ENCODE results near the gene TTLL10.

Gene TTLL10

GRCh38 chr1:1230656-1231399 is 57.1 kb downstream of the TTLL10 start:
- Histone ChIP-seq H3K4me1 (ENCODE audit: control insufficient read depth, insufficient read depth, low read length, poor library complexity, severe bottlenecking) (peaks cover 30% of the 10 kb centered on the region), H3K27me3 (replicated peaks; ENCODE audit: control insufficient read depth, insufficient read depth, low read length, poor library complexity, severe bottlenecking) (no peaks in the 10 kb centered on the region), H3K4me3 (ENCODE audit: insufficient read depth, low read depth, low read length, poor library complexity, severe bottlenecking) (peak overlapping the region; percentile 95), H3K9me3 (ENCODE audit: control insufficient read depth, low read length) (no peaks in the 10 kb centered on the region), H3K27ac (ENCODE audit: insufficient read depth, low read length, poor library complexity, severe bottlenecking) (peak overlapping the region; percentile 94), H3K36me3 (ENCODE audit: control insufficient read depth, insufficient read depth, low read length) (peaks cover 41% of the 10 kb centered on the region)
- DNase-seq = no peak

DNA sequence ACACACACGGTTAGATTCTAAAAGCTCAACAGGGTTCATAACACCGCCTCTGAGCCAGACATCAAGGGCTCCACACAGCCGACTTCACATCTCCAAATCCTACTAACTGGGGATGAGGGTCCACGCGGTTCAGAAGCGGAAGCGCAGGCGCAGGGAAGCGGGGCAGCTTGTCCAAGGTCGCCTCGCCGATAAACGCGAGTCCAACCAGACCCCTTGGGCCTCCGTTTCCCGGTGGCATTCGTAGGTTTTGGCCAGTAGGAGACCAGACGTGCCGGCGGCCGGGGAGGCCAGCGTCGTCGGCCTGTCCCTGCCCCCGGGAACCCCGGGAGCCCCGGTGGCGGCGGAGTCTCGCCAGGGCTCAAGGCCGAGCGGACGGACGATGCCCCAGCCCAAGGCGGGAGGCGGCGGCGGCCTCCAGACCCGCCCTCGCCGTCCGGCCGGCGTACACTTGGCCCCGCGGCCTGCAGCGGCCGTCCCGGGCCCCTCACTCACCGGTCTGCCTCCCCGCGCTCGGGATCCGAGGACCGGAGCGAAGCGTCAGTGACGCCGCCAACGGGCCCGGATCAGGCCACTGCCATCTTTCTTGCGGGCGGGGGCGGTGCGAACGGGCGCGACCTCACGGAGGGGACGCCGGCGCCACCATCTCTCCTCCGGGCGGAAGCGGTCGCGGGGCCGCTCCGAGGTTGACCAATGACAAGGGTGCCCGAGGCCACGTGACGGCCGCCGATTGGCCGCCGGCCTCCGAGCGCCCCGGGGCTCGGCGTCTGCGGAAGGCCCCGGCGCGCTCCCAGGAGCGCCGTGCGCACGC is 57.9 kb downstream of the TTLL10 start, which contains the start of gene SDF4:
SDF4 (minus strand) TSS at position 602 of the 808 bp plus-strand sequence. CDS start 3,229 bp downstream, outside the sequence.
- peak within 1 kb of the TSS; percentile 95 for H3K4me3 ChIP-seq (ENCODE audit: insufficient read depth, low read depth, low read length, poor library complexity, severe bottlenecking)
- H3K27ac ChIP-seq (ENCODE audit: insufficient read depth, low read length, poor library complexity, severe bottlenecking) = peak within 1 kb of the TSS; percentile 94
- H3K27me3 ChIP-seq (replicated peaks; ENCODE audit: control insufficient read depth, insufficient read depth, low read length, poor library complexity, severe bottlenecking) = no peaks in the 10 kb centered on the region
- H3K9me3 ChIP-seq (ENCODE audit: control insufficient read depth, low read length) = no peaks in the 10 kb centered on the region
- peaks cover 34% of the 10 kb centered on the region for H3K36me3 ChIP-seq (ENCODE audit: control insufficient read depth, insufficient read depth, low read length)
- H3K4me1 ChIP-seq (ENCODE audit: control insufficient read depth, insufficient read depth, low read length, poor library complexity, severe bottlenecking) = peaks cover 30% of the 10 kb centered on the region
- peak; percentile 94 to 95 (median 95) for DNase-seq

GRCh38 chr1:1232208-1232795 is 58.6 kb downstream of the TTLL10 start, which contains the start of gene B3GALT6:
Gene B3GALT6, plus strand, starts transcription at chr1:1232237. Its CDS starts 42 bp downstream, at chr1:1232279.
- DNase-seq = no peak
- Histone ChIP-seq H3K4me1 (ENCODE audit: control insufficient read depth, insufficient read depth, low read length, poor library complexity, severe bottlenecking) (peaks cover 30% of the 10 kb centered on the region), H3K9me3 (ENCODE audit: control insufficient read depth, low read length) (no peaks in the 10 kb centered on the region), H3K27ac (ENCODE audit: insufficient read depth, low read length, poor library complexity, severe bottlenecking) (peak within 1 kb of the TSS; percentile 94), H3K27me3 (replicated peaks; ENCODE audit: control insufficient read depth, insufficient read depth, low read length, poor library complexity, severe bottlenecking) (no peaks in the 10 kb centered on the region), H3K4me3 (ENCODE audit: insufficient read depth, low read depth, low read length, poor library complexity, severe bottlenecking) (peak within 1 kb of the TSS; percentile 95), H3K36me3 (ENCODE audit: control insufficient read depth, insufficient read depth, low read length) (peaks cover 30% of the 10 kb centered on the region)

DNA sequence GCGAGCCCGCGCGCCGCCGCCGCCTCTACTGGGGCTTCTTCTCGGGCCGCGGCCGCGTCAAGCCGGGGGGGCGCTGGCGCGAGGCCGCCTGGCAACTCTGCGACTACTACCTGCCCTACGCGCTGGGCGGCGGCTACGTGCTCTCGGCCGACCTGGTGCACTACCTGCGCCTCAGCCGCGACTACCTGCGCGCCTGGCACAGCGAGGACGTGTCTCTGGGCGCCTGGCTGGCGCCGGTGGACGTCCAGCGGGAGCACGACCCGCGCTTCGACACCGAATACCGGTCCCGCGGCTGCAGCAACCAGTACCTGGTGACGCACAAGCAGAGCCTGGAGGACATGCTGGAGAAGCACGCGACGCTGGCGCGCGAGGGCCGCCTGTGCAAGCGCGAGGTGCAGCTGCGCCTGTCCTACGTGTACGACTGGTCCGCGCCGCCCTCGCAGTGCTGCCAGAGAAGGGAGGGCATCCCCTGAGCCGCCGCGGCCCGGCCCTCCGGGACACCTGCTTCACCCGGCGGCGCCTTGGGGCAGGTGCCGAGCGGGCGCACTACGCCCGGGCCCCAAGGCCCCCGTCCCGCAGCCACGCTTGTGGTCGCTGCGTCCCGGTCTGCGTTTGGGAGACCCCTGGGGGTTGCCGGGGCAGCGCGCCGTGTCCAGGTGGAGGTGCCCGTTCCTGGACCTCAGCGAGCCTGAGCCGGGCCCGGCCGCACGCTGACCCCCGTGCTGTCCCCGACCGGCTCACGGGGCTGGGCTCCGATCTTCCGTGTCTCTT is 59.3 kb downstream of the TTLL10 start:
- Histone ChIP-seq H3K4me1 (ENCODE audit: control insufficient read depth, insufficient read depth, low read length, poor library complexity, severe bottlenecking) (peaks cover 30% of the 10 kb centered on the region), H3K9me3 (ENCODE audit: control insufficient read depth, low read length) (no peaks in the 10 kb centered on the region), H3K27ac (ENCODE audit: insufficient read depth, low read length, poor library complexity, severe bottlenecking) (no peak overlapping the region), H3K27me3 (replicated peaks; ENCODE audit: control insufficient read depth, insufficient read depth, low read length, poor library complexity, severe bottlenecking) (no peaks in the 10 kb centered on the region), H3K4me3 (ENCODE audit: insufficient read depth, low read depth, low read length, poor library complexity, severe bottlenecking) (no peak overlapping the region), H3K36me3 (ENCODE audit: control insufficient read depth, insufficient read depth, low read length) (peaks cover 23% of the 10 kb centered on the region)
- DNase-seq = no peak

GRCh38 chr1:1233567-1233892 is 59.9 kb downstream of the TTLL10 start:
- Histone ChIP-seq H3K36me3 (ENCODE audit: control insufficient read depth, insufficient read depth, low read length) (peaks cover 18% of the 10 kb centered on the region), H3K27ac (ENCODE audit: insufficient read depth, low read length, poor library complexity, severe bottlenecking) (no peak overlapping the region), H3K4me1 (ENCODE audit: control insufficient read depth, insufficient read depth, low read length, poor library complexity, severe bottlenecking) (peaks cover 30% of the 10 kb centered on the region), H3K27me3 (replicated peaks; ENCODE audit: control insufficient read depth, insufficient read depth, low read length, poor library complexity, severe bottlenecking) (no peaks in the 10 kb centered on the region), H3K4me3 (ENCODE audit: insufficient read depth, low read depth, low read length, poor library complexity, severe bottlenecking) (no peak overlapping the region), H3K9me3 (ENCODE audit: control insufficient read depth, low read length) (no peaks in the 10 kb centered on the region)
- no peak for DNase-seq

GRCh38 chr1:1234180-1234808 is 60.6 kb downstream of the TTLL10 start:
- Histone ChIP-seq H3K4me3 (ENCODE audit: insufficient read depth, low read depth, low read length, poor library complexity, severe bottlenecking) (no peak overlapping the region), H3K4me1 (ENCODE audit: control insufficient read depth, insufficient read depth, low read length, poor library complexity, severe bottlenecking) (peaks cover 28% of the 10 kb centered on the region), H3K36me3 (ENCODE audit: control insufficient read depth, insufficient read depth, low read length) (peaks cover 11% of the 10 kb centered on the region), H3K9me3 (ENCODE audit: control insufficient read depth, low read length) (no peaks in the 10 kb centered on the region), H3K27ac (ENCODE audit: insufficient read depth, low read length, poor library complexity, severe bottlenecking) (no peak overlapping the region), H3K27me3 (replicated peaks; ENCODE audit: control insufficient read depth, insufficient read depth, low read length, poor library complexity, severe bottlenecking) (no peaks in the 10 kb centered on the region)
- DNase-seq = no peak

- Histone ChIP-seq H3K4me3 (ENCODE audit: insufficient read depth, low read depth, low read length, poor library complexity, severe bottlenecking) (no peak overlapping the region), H3K4me1 (ENCODE audit: control insufficient read depth, insufficient read depth, low read length, poor library complexity, severe bottlenecking) (peaks cover 19% of the 10 kb centered on the region), H3K27ac (ENCODE audit: insufficient read depth, low read length, poor library complexity, severe bottlenecking) (no peak overlapping the region), H3K27me3 (replicated peaks; ENCODE audit: control insufficient read depth, insufficient read depth, low read length, poor library complexity, severe bottlenecking) (no peaks in the 10 kb centered on the region), H3K36me3 (ENCODE audit: control insufficient read depth, insufficient read depth, low read length) (peaks cover 6% of the 10 kb centered on the region), H3K9me3 (ENCODE audit: control insufficient read depth, low read length) (no peaks in the 10 kb centered on the region)
- DNase-seq = no peak
Measured at GRCh38 chr1:1235016-1235744, 61.5 kb downstream of the TTLL10 start.

DNA sequence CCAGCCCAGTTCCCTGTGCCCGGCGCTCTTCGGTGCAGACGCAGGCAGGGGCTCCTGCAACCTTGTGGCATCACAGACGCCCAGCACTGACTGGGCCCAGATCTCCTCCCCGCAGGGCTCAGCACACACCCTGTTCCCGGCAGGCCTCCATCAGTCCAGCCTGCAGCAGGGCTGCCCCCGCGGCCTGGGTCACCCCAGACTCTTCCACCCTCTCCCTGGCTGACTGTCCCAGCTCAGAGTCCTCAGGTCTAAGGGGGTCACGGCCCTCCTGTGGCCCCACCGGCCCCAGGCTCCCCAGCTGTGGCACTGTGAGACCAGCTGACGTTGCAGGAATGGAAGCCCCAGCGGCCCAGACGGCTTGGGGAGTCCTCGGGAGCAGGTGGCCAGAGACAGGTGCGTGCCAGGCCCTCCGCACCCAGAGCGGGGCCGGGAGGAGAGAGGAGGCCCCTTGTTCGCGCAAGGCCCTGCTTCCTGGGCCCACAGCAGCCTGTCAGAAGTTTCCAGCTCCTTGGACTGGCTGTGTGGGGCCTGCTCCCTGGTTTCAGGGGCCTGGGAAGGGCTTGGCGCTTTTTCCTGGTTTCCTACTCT is 62.6 kb downstream of the TTLL10 start:
- no peak overlapping the region for H3K4me3 ChIP-seq (ENCODE audit: insufficient read depth, low read depth, low read length, poor library complexity, severe bottlenecking)
- H3K4me1 ChIP-seq (ENCODE audit: control insufficient read depth, insufficient read depth, low read length, poor library complexity, severe bottlenecking) = peaks cover 13% of the 10 kb centered on the region
- peaks cover 6% of the 10 kb centered on the region for H3K36me3 ChIP-seq (ENCODE audit: control insufficient read depth, insufficient read depth, low read length)
- H3K9me3 ChIP-seq (ENCODE audit: control insufficient read depth, low read length) = no peaks in the 10 kb centered on the region
- DNase-seq = no peak
- no peak overlapping the region for H3K27ac ChIP-seq (ENCODE audit: insufficient read depth, low read length, poor library complexity, severe bottlenecking)
- no peaks in the 10 kb centered on the region for H3K27me3 ChIP-seq (replicated peaks; ENCODE audit: control insufficient read depth, insufficient read depth, low read length, poor library complexity, severe bottlenecking)

Measured in effector memory CD4-positive, alpha-beta T cell (primary cell).